Esophagus (tissue), 2 donors: ENCODE data around the gene NRXN3. TPM values are rescaled to one million over a fixed set of nuclear protein-coding genes. Genes with fewer than 3 reads are reported as not detected.

Experiments
- H3K27ac ChIP-seq, 2 donors: one replicate each; pipeline ENCODE4 v1.5.1; 2013; ENCODE audit warnings: low read depth in 2 of 2, mild to moderate bottlenecking in 2 of 2, inconsistent platforms in 1 of 2, low read length in 1 of 2, moderate library complexity in 1 of 2
- H3K27me3 ChIP-seq, 2 donors: one replicate each; pipeline ENCODE4 v1.6.1; 2013; ENCODE audit warnings: low read length in 2 of 2, control low read depth in 1 of 2, mild to moderate bottlenecking in 1 of 2; ENCODE audit not compliant: insufficient read depth in 2 of 2, control insufficient read depth in 1 of 2
- H3K36me3 ChIP-seq, 2 donors: one replicate each; pipeline ENCODE4 v1.6.1; 2013; ENCODE audit warnings: low read length in 1 of 2; ENCODE audit not compliant: control insufficient read depth in 2 of 2, insufficient read depth in 2 of 2
- H3K4me1 ChIP-seq, 2 donors: one replicate each; pipeline ENCODE4 v1.6.1; 2013; ENCODE audit warnings: low read length in 1 of 2; ENCODE audit not compliant: control insufficient read depth in 2 of 2, insufficient read depth in 2 of 2
- H3K4me3 ChIP-seq, 2 donors: one replicate each; pipeline ENCODE4 v1.5.1; 2013; ENCODE audit warnings: low read length in 2 of 2, mild to moderate bottlenecking in 2 of 2, low read depth in 1 of 2, moderate library complexity in 1 of 2
- H3K9me3 ChIP-seq, 2 donors: one replicate each; pipeline ENCODE4 v1.6.1; 2013; ENCODE audit warnings: mild to moderate bottlenecking in 2 of 2, low read depth in 1 of 2, low read length in 1 of 2, moderate library complexity in 1 of 2; ENCODE audit not compliant: control insufficient read depth in 2 of 2, insufficient read depth in 1 of 2
- WGBS, 2 donors: extraction: QIAGEN DNeasy Blood & Tissue Kit; methylation state at CpG; one replicate each; pipeline ENCODE4 v1.1.7; 2013; 5-methylcytosine and 5-hydroxymethylcytosine counted together
- polyA plus RNA-seq, 2 donors: library from polyadenylated mRNA; stranded (reverse); fragments of 200-250 nt; gene quantifications; one replicate each; pipeline ENCODE4 v1.2.3, GENCODE V29; 2013
- donor health status: healthy with polysubstance abuse.
- donor health status: Bipolar disorder and iron deficiency.

The NRXN3 gene
- polyA plus RNA-seq, 2 donors: 1.7 to 2.2 TPM

GRCh38 chr14:78325911-78326310 is 155.7 kb downstream of the NRXN3 start:
- Histone ChIP-seq H3K4me1 (no peaks in the 10 kb centered on the region), H3K9me3 (peaks cover 0 to 3% of the 10 kb centered on the region in 2 donors), H3K27me3 (no peaks in the 10 kb centered on the region), H3K27ac (no peak overlapping the region), H3K36me3 (no peaks in the 10 kb centered on the region), H3K4me3 (no peak overlapping the region)
- 45 to 53% methylated on average over 2 of the region's 2 CpGs for WGBS, 2 donors

- Histone ChIP-seq H3K4me1 (no peaks in the 10 kb centered on the region), H3K27ac (no peak overlapping the region), H3K36me3 (no peaks in the 10 kb centered on the region), H3K27me3 (no peaks in the 10 kb centered on the region), H3K9me3 (peaks cover 0 to 3% of the 10 kb centered on the region in 2 donors), H3K4me3 (no peak overlapping the region)
- WGBS, 2 donors: 75 to 76% methylated on average over 7 of the region's 7 CpGs
Observed at GRCh38 chr14:78327426-78328221, 157.5 kb downstream of the NRXN3 start.

GRCh38 chr14:78329371-78329770 is 159.2 kb downstream of the NRXN3 start:
- 84 to 87% methylated on average over 1 of the region's 1 CpG for WGBS, 2 donors
- H3K4me1 ChIP-seq: no peaks in the 10 kb centered on the region
- no peaks in the 10 kb centered on the region for H3K36me3 ChIP-seq
- no peak overlapping the region for H3K27ac ChIP-seq
- H3K27me3 ChIP-seq: no peaks in the 10 kb centered on the region
- H3K4me3 ChIP-seq: no peak overlapping the region
- peaks cover 0 to 3% of the 10 kb centered on the region in 2 donors for H3K9me3 ChIP-seq

GRCh38 chr14:78335531-78335930 is 165.4 kb downstream of the NRXN3 start:
- Histone ChIP-seq H3K27ac (no peak overlapping the region), H3K36me3 (no peaks in the 10 kb centered on the region), H3K4me1 (no peaks in the 10 kb centered on the region), H3K27me3 (no peaks in the 10 kb centered on the region), H3K4me3 (no peak overlapping the region), H3K9me3 (no peaks in the 10 kb centered on the region)
- 75% methylated on average over 2 of the region's 2 CpGs for WGBS, 2 donors

GRCh38 chr14:78340250-78340649 is 170.1 kb downstream of the NRXN3 start:
- WGBS, 2 donors: 77 to 89% methylated on average over 3 of the region's 3 CpGs
- no peaks in the 10 kb centered on the region for H3K9me3 ChIP-seq
- no peaks in the 10 kb centered on the region for H3K27me3 ChIP-seq
- H3K36me3 ChIP-seq: no peaks in the 10 kb centered on the region
- no peak overlapping the region for H3K27ac ChIP-seq
- no peak overlapping the region for H3K4me3 ChIP-seq
- no peaks in the 10 kb centered on the region for H3K4me1 ChIP-seq

- Histone ChIP-seq H3K4me3 (no peak overlapping the region), H3K36me3 (no peaks in the 10 kb centered on the region), H3K4me1 (no peaks in the 10 kb centered on the region), H3K27me3 (no peaks in the 10 kb centered on the region), H3K9me3 (no peaks in the 10 kb centered on the region), H3K27ac (no peak overlapping the region)
- WGBS, 2 donors: 49 to 53% methylated on average over 3 of the region's 3 CpGs
Observed at GRCh38 chr14:78341827-78342389, 171.7 kb downstream of the NRXN3 start.

- H3K27me3 ChIP-seq: no peaks in the 10 kb centered on the region
- H3K4me3 ChIP-seq: no peak overlapping the region
- H3K36me3 ChIP-seq: no peaks in the 10 kb centered on the region
- no peaks in the 10 kb centered on the region for H3K9me3 ChIP-seq
- no peaks in the 10 kb centered on the region for H3K4me1 ChIP-seq
- WGBS, 2 donors: 53 to 56% methylated on average over 1 of the region's 1 CpG
- no peak overlapping the region for H3K27ac ChIP-seq
Observed at GRCh38 chr14:78342879-78343278, 172.7 kb downstream of the NRXN3 start.

- H3K27ac ChIP-seq: no peak overlapping the region
- H3K4me3 ChIP-seq: no peak overlapping the region
- peaks cover 0 to 3% of the 10 kb centered on the region in 2 donors for H3K9me3 ChIP-seq
- H3K4me1 ChIP-seq: no peaks in the 10 kb centered on the region
- no peaks in the 10 kb centered on the region for H3K27me3 ChIP-seq
- no peaks in the 10 kb centered on the region for H3K36me3 ChIP-seq
- 68 to 69% methylated on average over 4 of the region's 4 CpGs for WGBS, 2 donors
Observed at GRCh38 chr14:78344290-78344689, 174.1 kb downstream of the NRXN3 start.

GRCh38 chr14:78345131-78345744 is 175.1 kb downstream of the NRXN3 start:
- H3K27ac ChIP-seq: no peak overlapping the region
- no peaks in the 10 kb centered on the region for H3K36me3 ChIP-seq
- H3K4me1 ChIP-seq: no peaks in the 10 kb centered on the region
- no peaks in the 10 kb centered on the region for H3K27me3 ChIP-seq
- 56 to 74% methylated on average over 6 of the region's 6 CpGs for WGBS, 2 donors
- no peak overlapping the region for H3K4me3 ChIP-seq
- H3K9me3 ChIP-seq: peaks cover 0 to 3% of the 10 kb centered on the region in 2 donors
